Mucosa of descending colon (tissue), 3 donors: ENCODE results near the gene HESX1. TPM values are rescaled to one million over a fixed set of nuclear protein-coding genes. Genes with fewer than 3 reads are reported as not detected.

ENCODE experiments used
- ATAC-seq: fragments of 200-7000 bp; cut with Tn5 transposase; one replicate; pipeline ENCODE4 v1.9.1; 2020; ENCODE audit warnings: mild to moderate bottlenecking, moderate library complexity
- DNase-seq, 3 donors: peaks; one replicate each; pipeline ENCODE4 v3.0.0-alpha.2; 2020
- H3K36me3 ChIP-seq: fragments of 200-600 bp; one replicate; pipeline ENCODE4 v1.8.0; 2021; ENCODE audit warnings: low read depth, mild to moderate bottlenecking
- H3K4me1 ChIP-seq: fragments of 200-600 bp; one replicate; pipeline ENCODE4 v1.8.0; 2021; ENCODE audit warnings: low read depth, mild to moderate bottlenecking
- H3K4me3 ChIP-seq: fragments of 200-600 bp; one replicate; pipeline ENCODE4 v1.8.0; 2021; ENCODE audit warnings: mild to moderate bottlenecking
- H3K9me3 ChIP-seq: fragments of 200-600 bp; one replicate; pipeline ENCODE4 v1.8.0; 2021; ENCODE audit warnings: mild to moderate bottlenecking
- CTCF ChIP-seq: fragments of 200-600 bp; IDR thresholded peaks from one replicate; pipeline ENCODE4 v1.8.0; 2022; ENCODE audit warnings: antibody characterized with exemption, mild to moderate bottlenecking
- intact Hi-C, 2 donors: fragments of 100-400 bp; cut with DNase I in 1 of 2; cut with micrococcal nuclease in 1 of 2; formaldehyde crosslinking; loops; one replicate each; pipeline versions ENCODE4 v1.11.0 to v1.11.1; 2022; cut with DNase I, micrococcal nuclease
- total RNA-seq, 3 donors: library from RNA; stranded (reverse); fragmentation: NEBNext Ultra II Directional in 2 of 3; extraction: Animal tissue kit (Norgen Biotek cat#: 25700) in 2 of 3; gene quantifications; one replicate each; pipeline versions ENCODE4 v1.2.1 to v1.2.4, GENCODE V29; 2021 to 2023
- donor health status: DM: no; HTN: no; CAD: no; lungs with moderate emphysema.
- donor health status: DM: no; HTN: no; CAD: no.
- donor health status: DM: no; HTN: yes; CAD: no.

The HESX1 gene
- total RNA-seq, 3 donors from 2014 or later: 0.58 TPM; not detected in 2

GRCh38 chr3:57206423-57206822 lies 6.6 kb upstream of the HESX1 start:
- no peaks in the 10 kb centered on the region for H3K4me1 ChIP-seq
- ATAC-seq (no peak), DNase-seq (no peak)
- H3K4me3 ChIP-seq: no peak overlapping the region
- no peak for TF ChIP-seq CTCF
- no peaks in the 10 kb centered on the region for H3K9me3 ChIP-seq
- no peaks in the 10 kb centered on the region for H3K36me3 ChIP-seq
- intact Hi-C loops: no loop called here

- H3K4me3 ChIP-seq: no peak overlapping the region
- no peak for DNase-seq
- no peaks in the 10 kb centered on the region for H3K4me1 ChIP-seq
- no peaks in the 10 kb centered on the region for H3K9me3 ChIP-seq
- ATAC-seq: no peak
- TF ChIP-seq CTCF: no peak
- no peaks in the 10 kb centered on the region for H3K36me3 ChIP-seq
- intact Hi-C loops: no loop called here
Observed at GRCh38 chr3:57194641-57195040, 5.1 kb downstream of the HESX1 start.

GRCh38 chr3:57192028-57192427 lies 7.8 kb downstream of the HESX1 start:
- no peaks in the 10 kb centered on the region for H3K36me3 ChIP-seq
- intact Hi-C loops: no loop called here
- no peak for TF ChIP-seq CTCF

GRCh38 chr3:57184526-57184925 lies 15.3 kb downstream of the HESX1 start:
- no peak for TF ChIP-seq CTCF
- Histone ChIP-seq H3K4me3 (no peak overlapping the region), H3K4me1 (no peaks in the 10 kb centered on the region), H3K9me3 (no peaks in the 10 kb centered on the region), H3K36me3 (no peaks in the 10 kb centered on the region)
- DNase-seq (no peak), ATAC-seq (no peak)
- intact Hi-C loops: no loop called here

More at GRCh38 chr3:57192028-57192427, 7.8 kb downstream of the HESX1 start:
- H3K4me3 ChIP-seq: no peak overlapping the region
- DNase-seq (no peak), ATAC-seq (no peak)
- no peaks in the 10 kb centered on the region for H3K9me3 ChIP-seq
- H3K4me1 ChIP-seq: no peaks in the 10 kb centered on the region

- DNase-seq (no peak), ATAC-seq (peak; percentile 45)
- H3K4me3 ChIP-seq: no peak overlapping the region
- H3K36me3 ChIP-seq: no peaks in the 10 kb centered on the region
- no peaks in the 10 kb centered on the region for H3K4me1 ChIP-seq
- intact Hi-C loops: no loop called here
- no peak for TF ChIP-seq CTCF
- H3K9me3 ChIP-seq: no peaks in the 10 kb centered on the region
Observed at GRCh38 chr3:57179580-57180410, 20.0 kb downstream of the HESX1 start.
